LNCAP (cell line): ENCODE data around the gene LINGO3.

Experiments used
- CTCF ChIP-seq: fragments of 450-650 bp; IDR thresholded peaks from 2 replicates; pipeline ENCODE4 v1.5.1; 2017; ENCODE audit warnings: mild to moderate bottlenecking

Gene LINGO3

GRCh38 chr19:2308114-2308556, at the start of gene LINGO3:
Gene LINGO3 (minus strand): TSS chr19:2308154. CDS start chr19:2291776, 16,378 bp downstream.
- no peak for TF ChIP-seq CTCF

GRCh38 chr19:2356036-2356646, 48.2 kb upstream of the LINGO3 start:
- no peak for TF ChIP-seq CTCF

GRCh38 chr19:2355168-2356035, 47.4 kb upstream of the LINGO3 start:
- TF ChIP-seq CTCF: no peak

- no peak for TF ChIP-seq CTCF
Observed at GRCh38 chr19:2354670-2355069, 46.7 kb upstream of the LINGO3 start.

GRCh38 chr19:2353887-2354592, 46.1 kb upstream of the LINGO3 start:
- no peak for TF ChIP-seq CTCF

- TF ChIP-seq CTCF: no peak
Observed at GRCh38 chr19:2353159-2353886, 45.4 kb upstream of the LINGO3 start.

- TF ChIP-seq CTCF: no peak
Observed at GRCh38 chr19:2352121-2352520, 44.2 kb upstream of the LINGO3 start.
